ENCODE measurements around the gene PCK2.

Gene PCK2

GRCh38 chr14:24141097-24141880 is 47.2 kb downstream of the PCK2 start, which contains the start of gene EMC9:
Gene EMC9 (minus strand): TSS chr14:24141591. CDS start chr14:24141304, 287 bp downstream.
- peak within 1 kb of the TSS; percentile 84 for H3K4me3 ChIP-seq (replicated peaks; ENCODE audit: low read depth, low read length)
- DNase-seq (ENCODE audit: low read depth) = peak; percentile 99
- TF ChIP-seq CTCF (IDR thresholded peaks at IDR 0.05; ENCODE audit: low read length, missing control alignments) = peak; percentile 36

GRCh38 chr14:24143511-24143910 is 49.4 kb downstream of the PCK2 start:
- no peak for DNase-seq (ENCODE audit: low read depth)
- TF ChIP-seq CTCF (IDR thresholded peaks at IDR 0.05; ENCODE audit: low read length, missing control alignments) = no peak
- H3K4me3 ChIP-seq (replicated peaks; ENCODE audit: low read depth, low read length) = no peak overlapping the region

GRCh38 chr14:24144451-24144850 is 50.3 kb downstream of the PCK2 start:
- DNase-seq (ENCODE audit: low read depth) = no peak
- TF ChIP-seq CTCF (IDR thresholded peaks at IDR 0.05; ENCODE audit: low read length, missing control alignments) = no peak
- H3K4me3 ChIP-seq (replicated peaks; ENCODE audit: low read depth, low read length) = no peak overlapping the region

GRCh38 chr14:24145219-24145618 is 51.1 kb downstream of the PCK2 start:
- no peak for TF ChIP-seq CTCF (IDR thresholded peaks at IDR 0.05; ENCODE audit: low read length, missing control alignments)
- H3K4me3 ChIP-seq (replicated peaks; ENCODE audit: low read depth, low read length) = peak overlapping the region; percentile 7
- DNase-seq (ENCODE audit: low read depth) = no peak

GRCh38 chr14:24145690-24146452 is 51.8 kb downstream of the PCK2 start:
- TF ChIP-seq CTCF (IDR thresholded peaks at IDR 0.05; ENCODE audit: low read length, missing control alignments) = no peak
- peak overlapping the region; percentile 90 for H3K4me3 ChIP-seq (replicated peaks; ENCODE audit: low read depth, low read length)
- no peak for DNase-seq (ENCODE audit: low read depth)

- H3K4me3 ChIP-seq (replicated peaks; ENCODE audit: low read depth, low read length) = peak within 1 kb of the TSS; percentile 90
- DNase-seq (ENCODE audit: low read depth) = peak; percentile 98
- no peak for TF ChIP-seq CTCF (IDR thresholded peaks at IDR 0.05; ENCODE audit: low read length, missing control alignments)
Measured at GRCh38 chr14:24146453-24146977, 52.4 kb downstream of the PCK2 start, which contains the start of gene PSME2. Gene PSME2 (minus strand): TSS chr14:24146610. CDS start chr14:24146581, 29 bp downstream.
